ENCODE results near the gene ZNF136.

- TF ChIP-seq POLR2AphosphoS5 (IDR thresholded peaks at IDR 0.05) (no peak), POLR2A (IDR thresholded peaks at IDR 0.05) (no peak), EP300 (IDR thresholded peaks at IDR 0.05) (no peak)
- TF ChIP-seq, protein P1, sequence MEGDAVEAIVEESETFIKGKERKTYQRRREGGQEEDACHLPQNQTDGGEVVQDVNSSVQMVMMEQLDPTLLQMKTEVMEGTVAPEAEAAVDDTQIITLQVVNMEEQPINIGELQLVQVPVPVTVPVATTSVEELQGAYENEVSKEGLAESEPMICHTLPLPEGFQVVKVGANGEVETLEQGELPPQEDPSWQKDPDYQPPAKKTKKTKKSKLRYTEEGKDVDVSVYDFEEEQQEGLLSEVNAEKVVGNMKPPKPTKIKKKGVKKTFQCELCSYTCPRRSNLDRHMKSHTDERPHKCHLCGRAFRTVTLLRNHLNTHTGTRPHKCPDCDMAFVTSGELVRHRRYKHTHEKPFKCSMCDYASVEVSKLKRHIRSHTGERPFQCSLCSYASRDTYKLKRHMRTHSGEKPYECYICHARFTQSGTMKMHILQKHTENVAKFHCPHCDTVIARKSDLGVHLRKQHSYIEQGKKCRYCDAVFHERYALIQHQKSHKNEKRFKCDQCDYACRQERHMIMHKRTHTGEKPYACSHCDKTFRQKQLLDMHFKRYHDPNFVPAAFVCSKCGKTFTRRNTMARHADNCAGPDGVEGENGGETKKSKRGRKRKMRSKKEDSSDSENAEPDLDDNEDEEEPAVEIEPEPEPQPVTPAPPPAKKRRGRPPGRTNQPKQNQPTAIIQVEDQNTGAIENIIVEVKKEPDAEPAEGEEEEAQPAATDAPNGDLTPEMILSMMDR (IDR thresholded peaks at IDR 0.05): no peak
Measured at GRCh38 chr19:12166626-12167025, 3.7 kb downstream of the ZNF136 start.

All from upper lobe of left lung (tissue), 4 donors.